Tibial nerve (tissue), 3 donors: ENCODE data around the gene RACK1.

Experiments used
- EP300 ChIP-seq, 2 donors: sonication (generic); formaldehyde crosslinking; IDR thresholded peaks; one replicate each; pipeline ENCODE4 v1.6.1; 2017; ENCODE audit warnings: antibody characterized with exemption in 2 of 2, mild to moderate bottlenecking in 1 of 2
- POLR2A ChIP-seq, 2 donors: fragments of 450-650 bp; IDR thresholded peaks; one replicate each; pipeline ENCODE4 v1.6.1; 2017; ENCODE audit warnings: antibody characterized with exemption in 2 of 2, mild to moderate bottlenecking in 2 of 2, moderate library complexity in 2 of 2

GRCh38 chr5:181259974-181260719 lies 16.4 kb upstream of the RACK1 start:
- TF ChIP-seq EP300 (IDR thresholded peaks at IDR 0.05), result no peak
- TF ChIP-seq POLR2A (IDR thresholded peaks at IDR 0.05), result no peak
